NCI-H524 (cell line): ENCODE measurements around the gene CYB5R3.

ENCODE experiments used
- DNase-seq, 2 experiments: peaks; one replicate each; lab custom pipeline; 2025; lab: John Stamatoyannopoulos, UW

Gene CYB5R3

GRCh38 chr22:42645938-42646568 lies 3.1 kb downstream of the CYB5R3 start:
- DNase-seq, result no peak

DNA sequence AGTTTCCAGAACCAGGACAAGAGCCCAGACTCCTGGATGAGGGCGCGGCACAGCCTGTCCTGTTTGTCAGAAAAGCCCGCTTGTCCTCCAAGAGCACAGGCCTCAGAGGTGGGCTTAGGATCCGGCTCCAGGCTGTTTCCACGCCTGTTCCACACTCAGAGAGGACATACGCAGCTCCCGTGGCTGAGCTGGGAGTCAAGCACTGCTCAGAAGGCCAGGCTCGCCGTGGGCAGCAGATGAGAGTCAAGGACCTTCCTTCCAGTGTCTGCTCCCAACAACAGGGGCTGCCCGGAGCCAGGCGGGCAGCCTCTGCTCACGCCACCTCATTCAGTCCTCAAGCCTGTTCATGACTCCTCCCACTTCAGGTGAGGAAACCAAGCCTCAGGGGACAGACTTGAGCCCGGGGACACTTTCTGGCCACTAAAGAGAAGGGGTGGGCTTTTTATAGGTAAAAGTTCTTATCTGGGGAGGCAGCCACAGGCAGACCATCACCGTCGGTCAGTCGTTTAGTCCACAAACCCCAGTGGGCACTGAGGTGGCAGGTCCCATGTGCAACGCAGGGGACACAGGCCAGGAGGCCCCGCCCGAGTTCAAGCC lies 3.8 kb downstream of the CYB5R3 start:
- no peak for DNase-seq

DNA sequence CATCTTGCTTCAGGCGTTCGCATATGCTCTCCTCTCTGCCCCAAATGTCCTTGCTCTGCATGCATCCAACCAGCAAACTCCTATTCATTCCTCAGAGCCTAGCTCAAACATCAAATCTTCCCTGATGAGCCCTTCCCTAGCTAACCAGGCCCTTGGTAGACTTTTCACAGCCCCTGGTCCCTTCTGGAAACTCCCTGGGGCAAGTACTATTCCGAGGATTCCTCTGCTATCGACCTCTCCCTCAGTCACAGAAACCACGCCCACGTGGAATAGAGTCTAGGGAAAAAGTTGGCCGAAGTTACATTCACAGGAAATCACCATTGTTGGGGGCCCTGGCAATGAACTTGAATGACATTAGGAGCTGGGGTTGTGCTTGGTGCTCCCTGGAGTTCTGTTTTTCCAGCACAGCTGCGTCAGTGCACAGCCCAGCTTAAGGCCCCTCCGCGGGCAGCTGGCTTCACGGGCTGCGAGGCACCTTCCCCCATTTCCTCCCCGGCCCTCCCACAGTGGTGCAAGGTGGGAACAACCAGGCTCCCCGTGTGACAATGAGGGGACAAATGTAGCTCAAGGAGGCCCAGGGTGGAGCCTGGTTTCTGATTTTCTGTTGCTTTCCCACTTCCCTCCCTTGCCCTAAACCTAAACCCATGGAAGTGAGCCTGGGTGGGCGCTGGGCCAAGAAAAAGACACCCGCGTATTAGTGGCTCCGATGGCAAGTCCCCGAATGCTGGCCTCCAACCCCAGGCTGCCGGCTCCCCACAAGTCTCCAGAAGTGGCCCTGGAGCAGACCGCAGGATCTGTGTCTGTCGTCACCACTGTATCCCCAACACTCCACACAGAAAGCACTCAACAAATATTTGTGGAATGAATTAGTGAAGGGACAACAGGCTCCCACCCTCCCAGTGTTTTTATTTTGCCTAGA lies 4.5 kb downstream of the CYB5R3 start:
- no peak for DNase-seq

- no peak for DNase-seq
Measured at GRCh38 chr22:42643634-42644421, 5.4 kb downstream of the CYB5R3 start.

- no peak for DNase-seq
Measured at GRCh38 chr22:42642806-42643633, 6.2 kb downstream of the CYB5R3 start.

DNA sequence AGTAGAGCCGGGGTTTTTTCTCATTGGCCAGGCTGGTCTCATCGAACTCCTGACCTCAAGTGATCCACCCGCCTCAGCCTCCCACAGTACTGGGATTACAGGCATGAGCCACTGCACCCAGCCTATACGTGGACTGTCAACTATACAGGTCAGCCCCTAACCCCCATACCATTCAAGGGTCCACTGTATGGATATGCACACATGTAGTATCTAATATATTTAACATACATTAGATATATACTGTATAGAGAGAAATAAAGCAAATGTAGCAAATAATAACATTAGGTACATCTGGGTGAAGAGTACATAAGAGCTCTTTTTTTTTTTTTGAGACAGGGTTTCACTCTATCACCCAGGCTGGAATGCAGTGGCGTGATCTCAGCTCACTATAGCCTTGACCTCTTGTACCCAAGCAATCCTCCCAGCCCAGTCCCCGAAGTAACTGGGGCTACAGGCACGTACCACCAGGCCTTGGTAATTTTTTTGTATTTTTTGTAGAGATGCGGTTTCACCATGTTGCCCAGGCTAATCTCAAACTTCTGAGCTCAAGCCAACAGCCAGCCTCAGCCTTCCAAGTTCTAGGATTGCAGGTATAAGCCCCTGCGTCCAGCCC lies 7.3 kb downstream of the CYB5R3 start:
- DNase-seq, result no peak

DNA sequence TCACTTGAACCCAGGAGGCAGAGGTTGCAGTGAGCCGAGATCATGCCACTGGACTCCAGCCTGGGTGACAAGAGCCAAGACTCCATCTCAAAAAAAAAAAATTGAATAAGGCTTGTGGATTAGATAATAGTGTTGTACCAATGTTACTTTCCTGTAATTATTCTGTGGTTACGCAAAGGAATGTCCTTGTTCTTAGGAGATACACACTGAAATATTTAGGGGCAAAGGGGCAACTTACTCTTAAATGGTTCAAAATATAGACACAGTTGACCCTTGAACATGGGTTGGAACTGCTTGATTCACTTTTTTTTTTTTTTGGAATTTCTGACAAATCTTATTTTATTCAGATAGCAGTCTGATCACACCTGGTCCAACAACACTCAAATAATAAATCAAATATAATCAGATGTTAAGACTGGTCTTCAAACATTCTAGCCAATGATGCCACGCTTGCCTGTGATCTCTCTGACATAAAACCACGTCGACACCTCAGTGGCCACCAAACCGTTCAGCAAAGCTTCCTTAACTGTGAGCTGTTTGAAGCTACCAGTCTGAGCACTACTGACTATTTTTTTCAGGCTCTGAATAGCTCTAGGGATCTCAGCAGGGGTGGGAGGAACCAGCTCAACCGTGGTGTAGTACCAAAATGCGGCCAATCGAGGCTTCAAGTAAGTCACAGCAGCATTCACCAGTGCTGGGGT lies 9.5 kb downstream of the CYB5R3 start:
- DNase-seq, result no peak

- no peak for DNase-seq
Measured at GRCh38 chr22:42637555-42637954, 11.6 kb downstream of the CYB5R3 start.

DNA sequence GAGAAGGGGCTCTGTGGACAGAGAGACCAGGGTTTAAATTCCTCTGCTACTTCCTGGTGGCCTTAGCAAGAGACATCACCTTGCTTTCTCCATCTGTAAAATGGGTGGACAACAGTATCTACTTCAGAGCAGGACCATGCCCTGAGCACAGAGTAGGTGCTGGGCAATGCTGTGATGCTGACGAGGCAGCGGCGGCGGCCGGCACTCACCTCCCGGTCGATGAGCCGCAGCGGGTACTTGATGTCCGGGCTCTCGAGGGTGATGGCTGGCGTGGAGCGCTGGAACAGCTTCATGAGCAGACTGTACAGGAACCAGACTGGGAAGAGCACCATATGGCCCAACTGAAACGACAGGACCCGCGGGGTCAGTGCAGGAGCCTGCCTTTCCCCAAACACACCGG lies 12.7 kb downstream of the CYB5R3 start:
- DNase-seq, result no peak

DNA sequence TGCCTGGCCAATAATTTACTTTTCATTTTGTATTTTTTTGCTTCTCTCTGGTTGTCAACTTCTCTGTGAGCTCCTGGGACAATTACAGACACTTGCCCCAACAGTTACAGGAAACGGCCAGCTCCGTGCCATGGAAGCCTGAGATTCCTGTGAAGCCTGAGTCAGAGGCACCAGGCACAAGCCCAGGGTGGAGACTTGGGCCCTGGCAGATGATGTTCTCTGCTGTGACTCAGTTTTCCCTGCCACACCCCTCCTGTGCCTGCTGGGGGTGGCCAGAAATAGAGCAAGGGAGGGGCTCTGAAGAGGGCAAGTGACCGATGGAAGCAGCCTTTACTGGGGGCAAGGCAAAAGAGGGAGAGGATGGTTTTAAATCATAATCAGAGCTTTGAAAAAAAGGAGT lies 13.7 kb downstream of the CYB5R3 start:
- DNase-seq, result no peak

- no peak for DNase-seq
Measured at GRCh38 chr22:42633013-42633412, 16.2 kb downstream of the CYB5R3 start.

DNA sequence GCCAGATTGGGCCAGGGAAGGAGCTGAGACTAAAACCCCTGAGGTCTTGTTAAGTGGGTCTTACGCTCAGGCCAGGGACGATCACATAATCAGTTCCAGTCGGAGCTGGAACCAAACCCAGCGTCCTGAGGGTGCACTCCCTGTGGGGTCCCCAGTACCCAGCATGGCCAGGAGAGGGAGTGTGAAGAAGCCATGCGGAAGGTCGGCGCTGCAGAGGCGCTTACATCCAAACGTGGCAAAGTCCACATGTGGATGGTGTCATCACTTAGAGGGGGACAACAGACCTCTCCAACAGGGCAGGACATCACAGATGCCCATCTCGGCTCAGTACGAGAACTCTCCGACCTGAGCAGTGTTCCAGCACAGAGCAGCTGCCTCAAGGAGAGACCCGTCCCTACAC lies 17.1 kb downstream of the CYB5R3 start:
- DNase-seq, result no peak

DNA sequence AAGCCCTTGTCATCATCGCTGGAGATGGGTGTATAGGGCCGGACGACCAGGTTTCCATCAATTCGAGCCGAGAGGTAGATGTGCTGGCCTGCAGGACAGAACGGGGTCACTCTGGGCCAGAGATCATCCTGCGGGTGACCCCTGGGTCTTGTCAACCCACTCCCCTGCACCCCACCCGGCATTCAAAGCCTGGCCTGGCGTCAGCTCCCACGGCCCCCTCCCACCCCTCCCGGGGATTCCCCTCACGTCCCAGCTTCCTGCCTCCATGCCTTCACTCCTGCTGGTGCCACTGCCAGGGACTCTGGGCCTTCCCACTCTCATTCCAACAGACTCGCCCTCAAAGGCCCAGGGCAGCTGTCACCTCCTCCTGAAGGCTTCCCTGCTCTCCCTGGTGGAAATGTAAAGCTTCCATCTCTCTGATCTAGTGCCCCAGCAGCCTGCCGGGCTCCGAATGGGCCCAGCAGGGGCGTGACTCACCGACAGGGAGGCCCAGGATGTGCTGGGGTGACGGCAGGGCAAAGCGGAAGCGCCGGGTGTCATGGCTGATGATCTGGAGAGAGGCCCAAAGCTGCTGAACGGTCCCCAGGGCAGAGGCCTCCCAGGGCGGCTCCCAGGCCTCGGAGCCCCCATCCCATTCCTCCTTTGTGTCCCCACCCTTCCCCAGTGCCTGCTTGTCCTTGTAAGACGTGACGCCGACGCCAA lies 18.1 kb downstream of the CYB5R3 start:
- no peak for DNase-seq

GRCh38 chr22:42630211-42630610 lies 19.0 kb downstream of the CYB5R3 start:
- no peak for DNase-seq

GRCh38 chr22:42627981-42628380 lies 21.2 kb downstream of the CYB5R3 start:
- no peak for DNase-seq

- DNase-seq, result no peak
Measured at GRCh38 chr22:42626951-42627625, 22.1 kb downstream of the CYB5R3 start.

DNA sequence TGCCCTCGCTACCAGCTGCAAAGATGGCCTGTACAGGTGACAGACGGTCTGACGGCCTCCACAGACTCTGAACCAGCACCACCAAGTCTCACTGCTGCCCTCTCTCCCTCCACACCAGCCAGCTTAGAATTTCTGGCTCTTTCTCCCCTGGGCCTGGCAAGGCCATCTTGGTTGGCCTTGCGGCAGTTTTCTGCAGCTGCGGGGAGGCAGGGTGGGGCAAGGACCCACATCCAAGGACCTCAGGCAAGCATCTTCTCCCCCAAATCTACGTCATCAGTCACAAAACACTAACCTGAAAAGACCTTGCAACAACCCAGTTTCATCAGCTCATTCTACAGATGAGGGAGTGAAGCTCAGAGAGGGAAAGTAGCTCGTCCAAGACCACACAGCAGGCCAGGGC lies 22.8 kb downstream of the CYB5R3 start:
- no peak for DNase-seq

DNA sequence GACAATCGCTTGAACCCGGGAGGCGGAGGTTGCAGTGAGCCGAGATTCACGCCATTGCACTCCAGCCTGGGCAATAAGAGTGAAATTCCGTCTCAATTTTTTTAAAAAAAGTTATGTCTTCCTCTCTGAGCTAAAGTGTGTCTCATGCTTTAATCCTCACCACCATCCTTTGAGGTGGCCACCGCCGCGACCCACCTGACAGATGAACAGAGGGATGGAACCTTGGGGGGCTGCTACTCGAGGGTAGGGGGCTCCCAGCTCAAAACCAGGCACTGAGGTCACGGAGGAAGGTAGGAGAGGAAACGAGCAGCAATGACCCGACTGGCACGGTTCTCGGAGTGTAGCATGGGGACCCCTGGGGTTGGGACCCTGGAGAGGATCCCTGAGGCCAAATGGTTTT lies 23.8 kb downstream of the CYB5R3 start:
- DNase-seq, result no peak

DNA sequence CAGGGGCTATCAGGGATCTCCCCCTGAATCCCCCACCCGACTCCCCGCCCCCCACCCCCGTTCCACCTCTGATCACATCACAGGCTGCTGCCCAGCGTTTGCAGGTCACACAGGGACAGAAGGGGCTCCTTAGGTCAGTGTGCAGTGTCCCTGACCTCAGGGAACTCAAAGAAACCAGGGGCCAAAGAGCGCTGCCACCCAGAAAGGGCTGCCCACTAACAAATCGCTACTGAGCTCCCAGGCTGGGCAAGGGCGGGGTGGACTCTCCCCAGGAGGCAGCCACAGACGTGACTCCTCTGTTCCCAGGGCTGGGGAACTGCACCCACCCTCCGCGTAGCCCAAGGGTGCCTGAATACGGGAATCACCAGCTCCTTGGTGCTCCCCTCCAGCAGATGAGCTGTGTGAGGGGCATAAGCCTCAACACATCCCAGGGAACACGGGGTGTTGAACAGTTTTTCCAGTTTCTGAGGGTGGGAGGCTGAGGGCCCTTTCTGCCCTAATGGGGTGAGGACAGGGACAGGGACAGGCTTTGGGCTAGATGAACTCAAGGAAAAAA lies 24.6 kb downstream of the CYB5R3 start:
- no peak for DNase-seq
